GM18861 (cell line): Measurements from ENCODE around the gene MYT1.
"Not testable (repeated sequence)": the region's sequence is repeated elsewhere in the genome, so short reads cannot be mapped to it uniquely, and the experiment has no call there.

ENCODE experiments used
- ATAC-seq: cut with Tn5 transposase; IDR thresholded peaks from one replicate; pipeline ENCODE4 v1.9.1; 2021; ENCODE audit not compliant: unreplicated experiment

Gene MYT1

DNA sequence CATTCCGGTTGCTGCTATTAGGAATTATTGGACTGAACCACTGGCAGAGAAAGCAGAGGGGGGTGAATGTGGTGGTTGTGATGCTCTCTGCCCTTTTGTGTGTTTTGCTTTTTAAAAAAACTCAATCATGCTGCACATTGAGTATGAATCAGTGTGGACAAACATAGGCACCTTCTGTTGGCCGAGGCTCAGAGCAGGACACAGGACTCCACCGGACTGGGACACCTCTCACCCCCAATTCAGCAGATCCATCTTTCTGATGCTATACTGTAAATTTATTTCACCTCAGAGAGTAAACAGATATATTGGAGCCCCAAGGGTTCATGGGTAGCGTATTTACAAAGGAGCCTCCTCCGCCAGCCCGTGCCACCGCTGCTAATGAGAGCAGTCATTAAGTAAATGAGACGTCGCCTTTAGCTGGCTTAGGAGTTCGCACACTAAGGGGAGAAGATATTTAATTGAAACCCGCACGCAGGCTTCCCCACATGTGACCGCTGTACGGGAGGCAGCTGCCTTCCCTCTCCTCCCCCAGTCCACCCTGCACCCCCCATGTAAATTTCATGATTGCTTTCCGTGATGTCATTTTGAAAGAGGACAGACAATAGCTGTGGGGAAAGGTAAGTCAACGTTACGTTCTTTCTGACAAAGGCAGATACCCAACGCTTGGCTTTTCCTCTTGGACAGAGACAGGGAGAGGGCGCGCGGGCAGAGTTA is at the start of gene MYT1:
Gene MYT1 (plus strand): TSS at position 330 of the 714 bp plus-strand sequence. CDS start 34,410 bp downstream, outside the sequence.
- no peak for ATAC-seq

DNA sequence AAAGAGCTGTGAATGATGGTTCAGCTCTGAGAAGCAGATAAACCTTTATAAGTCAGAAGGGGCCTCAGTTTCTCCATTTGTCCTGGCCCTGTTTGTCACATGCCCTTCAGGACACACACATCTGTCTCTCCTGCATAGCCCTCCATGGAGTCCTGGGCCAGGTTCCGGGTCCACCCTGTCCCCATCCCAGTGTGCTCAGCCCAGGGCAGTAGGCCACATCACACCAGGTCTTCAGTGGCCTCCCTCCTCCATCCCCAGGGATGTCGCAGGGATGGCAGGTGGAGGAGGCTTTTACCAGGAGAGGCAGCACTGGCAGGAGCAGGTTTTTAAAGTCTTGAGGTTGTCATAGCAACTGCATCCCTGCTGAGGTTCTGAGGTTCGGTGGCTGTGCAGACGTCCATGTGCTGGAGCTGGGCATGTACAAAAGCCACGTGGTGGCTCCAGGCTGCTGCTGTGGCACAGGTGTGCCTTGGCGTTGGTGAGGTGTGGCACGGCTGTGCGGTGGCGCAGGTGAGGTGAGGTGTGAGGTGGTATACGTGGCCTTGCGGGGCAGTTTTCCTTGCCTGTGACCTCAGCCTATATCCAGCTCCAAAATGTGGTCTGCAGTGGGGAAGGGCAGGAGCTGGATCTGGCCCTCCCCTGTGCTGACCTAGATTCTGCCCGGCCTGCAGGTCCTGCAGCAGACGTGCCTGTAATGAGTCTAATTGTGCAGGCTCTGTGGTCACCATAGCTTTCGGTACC is 48.9 kb upstream of the MYT1 start:
- ATAC-seq, result no peak

DNA sequence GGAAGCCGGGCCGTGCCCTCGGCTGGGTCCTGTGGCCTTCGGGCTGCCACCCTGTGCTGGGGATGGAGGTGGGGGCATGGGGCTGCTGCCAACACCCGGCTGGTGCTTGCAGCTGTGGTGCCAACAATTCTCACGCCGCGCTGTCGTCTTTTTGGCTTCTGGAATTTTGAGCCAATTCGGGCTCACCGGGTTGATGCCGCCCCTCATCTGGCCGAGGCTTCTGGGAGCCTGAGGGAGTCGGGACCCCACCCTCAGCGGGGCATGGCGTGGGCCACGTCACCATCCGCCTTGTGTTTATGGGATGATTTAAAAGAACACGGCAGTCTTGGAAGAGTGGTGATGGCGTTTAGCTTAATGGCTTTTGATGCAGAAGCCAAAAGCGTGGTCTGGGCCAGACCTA is 48.2 kb upstream of the MYT1 start:
- ATAC-seq, result no peak

DNA sequence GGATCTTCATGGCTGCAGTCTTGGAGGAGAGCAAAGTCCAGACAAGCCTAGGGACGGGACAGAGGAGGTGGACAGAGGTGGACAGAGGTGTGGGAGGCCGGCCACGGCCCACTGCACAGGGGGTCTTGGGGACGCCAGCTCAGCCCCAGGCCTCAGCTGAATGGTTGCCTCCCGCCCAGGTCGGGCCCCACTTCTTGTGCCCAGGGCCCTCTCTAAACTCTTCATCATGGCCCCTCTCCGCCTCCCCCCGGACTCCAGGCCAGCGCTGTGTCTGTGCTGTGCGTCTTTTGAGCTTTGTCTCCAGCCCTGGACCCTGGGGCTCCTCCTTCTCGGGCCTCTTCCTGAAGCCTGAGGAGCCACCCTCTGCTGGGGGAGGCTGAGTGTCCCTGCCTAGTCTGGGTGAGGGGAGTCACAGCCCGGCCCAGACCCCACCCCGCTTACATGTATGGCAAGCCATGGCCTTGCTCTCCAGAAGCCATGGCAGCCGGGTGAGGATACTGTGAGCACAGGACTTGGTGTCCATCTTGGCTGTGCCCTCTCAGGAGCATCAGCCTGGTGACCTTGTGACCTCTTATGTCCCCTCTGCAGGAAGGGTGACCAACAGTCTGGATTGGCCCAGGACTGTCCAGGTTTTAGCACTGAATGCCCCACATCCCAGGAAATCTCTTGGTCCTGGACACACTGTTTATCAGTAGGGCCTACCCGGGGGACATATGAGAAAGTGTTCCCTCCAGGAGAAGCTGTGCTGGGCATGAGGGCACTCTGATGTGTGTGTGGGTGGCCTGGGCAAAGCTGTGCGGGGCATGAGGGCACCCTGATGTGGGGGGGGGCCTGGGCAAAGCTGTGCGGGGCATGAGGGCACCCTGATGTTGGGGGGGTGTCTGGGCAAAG is 47.5 kb upstream of the MYT1 start:
- no peak for ATAC-seq

DNA sequence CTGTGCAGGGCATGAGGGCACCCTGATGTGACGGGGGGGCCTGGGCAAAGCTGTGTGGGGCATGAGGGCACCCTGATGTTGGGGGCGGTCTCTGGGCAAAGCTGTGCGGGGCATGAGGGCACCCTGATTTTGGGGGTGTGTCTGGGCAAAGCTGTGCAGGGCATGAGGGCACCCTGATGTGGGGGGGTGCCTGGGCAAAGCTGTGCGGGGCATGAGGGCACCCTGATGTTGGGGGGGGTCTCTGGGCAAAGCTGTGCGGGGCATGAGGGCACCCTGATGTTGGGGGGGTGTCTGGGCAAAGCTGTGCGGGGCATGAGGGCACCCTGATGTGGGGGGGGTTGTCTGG is 46.8 kb upstream of the MYT1 start:
- not testable (repeated sequence) for ATAC-seq

DNA sequence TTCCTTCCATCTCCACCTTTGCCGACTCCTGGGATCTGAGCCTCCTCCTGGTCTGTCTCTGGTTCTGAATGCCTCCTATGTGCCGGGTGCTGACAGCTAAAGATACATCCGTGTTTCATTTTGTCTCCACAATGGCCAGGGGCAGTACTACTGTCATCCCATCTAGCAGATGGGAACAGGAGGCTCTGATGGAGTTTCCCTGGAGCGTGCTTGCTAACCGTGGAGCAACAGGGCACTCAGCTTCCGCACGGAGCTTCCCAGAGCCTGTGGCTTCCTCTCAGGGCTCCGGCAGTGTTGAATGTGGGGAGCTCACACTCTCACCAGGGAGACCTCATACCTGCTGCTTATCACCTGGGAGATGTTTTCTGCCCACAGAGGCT is 45.0 kb upstream of the MYT1 start:
- no peak for ATAC-seq

DNA sequence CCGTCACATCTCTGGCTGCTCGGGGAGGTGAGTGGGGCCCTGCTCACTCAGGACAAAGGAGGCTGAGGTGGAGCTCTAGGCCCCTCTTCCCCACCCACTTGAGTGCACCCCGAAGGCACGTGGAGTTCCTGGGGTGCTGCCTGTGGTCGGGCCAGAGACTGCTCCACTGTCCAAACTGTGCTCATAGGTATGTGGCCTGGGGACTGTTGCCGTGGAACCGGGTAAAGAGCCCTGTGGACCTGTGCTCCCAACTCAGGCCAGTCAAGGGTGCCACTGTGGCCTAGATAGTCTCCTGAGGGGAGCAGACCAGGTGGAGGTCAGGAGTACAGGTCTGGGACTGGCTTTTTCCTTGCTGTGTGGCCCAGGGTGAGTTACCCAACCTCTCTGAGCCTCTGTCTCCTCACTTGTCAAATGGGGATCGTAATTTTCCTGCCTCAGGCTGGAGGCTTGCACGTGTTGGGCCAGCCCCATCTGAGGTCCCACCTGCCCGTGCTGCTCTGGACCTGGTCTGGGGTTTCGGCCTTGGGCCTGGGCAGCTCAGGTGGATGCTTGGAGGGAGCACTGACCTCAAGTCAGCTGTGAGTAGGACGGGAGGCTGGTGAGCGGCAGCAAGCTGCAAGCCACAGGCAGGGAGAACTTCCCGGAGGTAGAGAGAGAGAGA is 44.4 kb upstream of the MYT1 start:
- ATAC-seq, result no peak

DNA sequence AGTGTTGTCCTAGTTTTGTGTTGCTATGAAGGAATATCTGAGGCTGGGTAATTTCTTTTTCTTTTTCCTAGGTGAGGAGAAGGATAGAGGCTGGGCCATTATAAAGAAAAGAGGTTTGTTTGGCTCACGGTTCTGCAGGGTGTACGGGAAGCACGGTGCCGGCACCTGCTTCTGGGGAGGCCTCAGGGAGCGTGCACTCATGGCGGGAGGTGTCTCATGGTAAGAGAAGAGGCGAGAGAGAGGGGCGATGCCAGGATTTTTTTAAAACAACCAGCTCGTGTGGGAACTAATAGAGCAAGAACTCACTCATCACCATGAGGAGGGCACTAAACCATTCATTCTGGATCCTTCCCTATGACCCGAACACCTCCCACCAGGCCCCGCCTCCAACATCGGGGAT is 42.7 kb upstream of the MYT1 start:
- no peak for ATAC-seq

DNA sequence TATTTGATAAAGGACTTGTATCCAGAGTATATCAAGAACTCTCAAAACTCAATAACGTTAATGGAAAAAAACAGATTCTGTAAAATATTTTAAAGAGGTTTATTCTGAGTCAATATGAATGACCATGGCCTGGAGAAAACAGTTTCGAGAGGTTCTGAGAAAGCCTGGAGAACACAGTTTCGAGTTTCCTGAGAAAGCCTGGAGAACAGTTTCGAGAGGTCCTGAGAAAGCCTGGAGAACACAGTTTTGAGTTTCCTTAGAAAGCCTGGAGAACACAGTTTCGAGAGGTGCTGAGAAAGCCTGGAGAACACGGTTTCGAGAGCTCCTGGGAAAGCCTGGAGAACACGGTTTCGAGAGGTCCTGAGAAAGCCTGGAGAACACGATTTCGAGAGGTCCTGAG is 41.3 kb upstream of the MYT1 start:
- not testable (repeated sequence) for ATAC-seq

DNA sequence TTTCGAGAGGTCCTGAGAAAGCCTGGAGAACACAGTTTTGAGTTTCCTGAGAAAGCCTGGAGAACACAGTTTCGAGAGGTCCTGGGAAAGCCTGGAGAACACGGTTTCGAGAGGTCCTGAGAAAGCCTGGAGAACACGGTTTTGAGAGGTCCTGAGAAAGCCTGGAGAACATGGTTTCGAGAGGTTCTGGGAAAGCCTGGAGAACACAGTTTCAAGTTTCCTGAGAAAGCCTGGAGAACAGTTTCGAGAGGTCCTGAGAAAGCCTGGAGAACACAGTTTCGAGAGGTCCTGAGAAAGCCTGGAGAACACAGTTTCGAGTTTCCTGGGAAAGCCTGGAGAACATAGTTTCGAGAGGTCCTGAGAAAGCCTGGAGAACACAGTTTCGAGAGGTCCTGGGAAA is 40.7 kb upstream of the MYT1 start:
- not testable (repeated sequence) for ATAC-seq

DNA sequence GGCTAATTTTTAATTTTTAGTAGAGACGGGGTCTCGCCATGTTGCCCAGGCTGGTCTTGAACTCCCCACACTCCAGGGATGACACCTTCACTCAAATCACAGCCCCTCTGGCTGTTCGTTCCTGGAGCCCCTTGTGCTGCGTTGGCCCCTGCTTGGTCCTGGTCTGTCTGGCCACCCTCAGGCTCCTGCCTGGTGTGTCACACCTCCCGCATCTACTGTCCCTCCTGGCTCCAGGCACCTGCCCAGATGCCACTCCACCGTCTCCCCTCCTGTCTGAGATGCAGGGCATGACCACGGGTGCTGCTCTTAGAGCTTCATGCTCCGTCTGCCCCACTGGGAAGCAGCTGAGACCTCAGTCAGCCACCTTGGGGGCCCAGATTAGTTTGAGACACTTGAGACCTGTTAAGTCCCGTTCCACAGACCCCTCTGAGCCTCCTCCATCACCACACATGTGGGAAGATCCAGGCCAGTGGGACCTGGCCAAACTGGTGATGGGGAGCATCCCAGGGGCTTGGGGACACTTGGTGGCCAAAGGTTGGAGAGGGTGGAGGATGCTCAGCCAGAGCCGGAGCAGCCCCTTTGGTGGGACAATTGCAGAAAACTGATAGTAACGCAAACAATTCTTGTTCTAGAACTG is 35.0 kb upstream of the MYT1 start:
- no peak for ATAC-seq

DNA sequence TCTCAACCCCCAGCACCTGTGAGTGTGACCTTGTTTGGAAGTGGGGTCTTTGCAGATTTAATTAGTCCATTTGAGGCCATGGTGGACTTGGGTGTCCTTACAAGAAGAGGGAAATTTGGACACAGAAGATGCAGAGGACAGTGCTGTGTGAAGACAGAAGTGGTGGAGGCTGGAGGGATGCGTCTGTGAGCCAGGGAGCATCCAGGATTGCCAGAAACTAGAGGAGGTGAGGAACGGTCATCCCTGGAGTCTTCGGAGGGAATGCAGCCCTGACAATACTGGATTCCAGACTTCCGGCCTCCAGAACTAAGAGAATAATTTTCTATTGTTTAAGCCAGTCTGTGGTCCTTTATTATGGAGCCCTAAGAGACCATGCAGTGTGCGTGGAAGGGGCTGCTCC is 34.0 kb upstream of the MYT1 start:
- ATAC-seq, result no peak

DNA sequence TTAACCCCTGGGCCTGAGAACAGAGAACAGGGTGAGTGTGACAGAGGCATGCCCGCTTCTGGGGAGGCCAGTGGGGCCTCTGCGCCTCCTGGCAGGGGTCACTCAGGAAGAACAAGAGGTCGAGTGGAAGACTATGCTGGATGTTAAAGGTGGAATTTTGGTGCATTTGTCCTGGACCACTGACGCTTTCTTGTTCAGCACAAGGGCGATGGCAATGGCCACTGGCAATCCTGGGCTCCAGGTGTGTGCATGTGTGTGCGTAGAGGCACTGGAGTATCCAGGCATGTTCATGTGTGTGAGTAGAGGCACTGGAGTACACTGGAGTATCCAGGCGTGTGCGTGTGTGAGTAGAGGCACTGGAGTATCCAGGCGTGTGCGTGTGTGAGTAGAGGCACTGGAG is 33.4 kb upstream of the MYT1 start:
- ATAC-seq, result no peak

DNA sequence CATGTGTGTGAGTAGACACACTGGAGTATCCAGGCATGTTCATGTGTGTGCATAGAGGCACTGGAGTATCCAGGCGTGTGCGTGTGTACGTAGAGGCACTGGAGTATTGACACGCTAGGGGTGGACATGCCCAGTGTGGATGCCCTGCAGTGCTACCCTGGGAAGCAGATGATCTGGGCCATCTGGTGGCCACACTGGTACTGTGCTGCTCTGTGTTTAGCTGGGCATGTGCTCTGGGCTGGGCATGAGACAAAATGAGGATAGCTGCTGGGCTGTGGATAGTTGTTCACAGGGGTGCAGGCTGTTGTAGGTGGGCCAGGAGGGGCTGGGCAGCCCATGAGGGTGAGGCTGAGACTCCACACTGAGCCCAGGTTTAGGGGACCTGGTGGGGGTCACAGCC is 32.8 kb upstream of the MYT1 start:
- no peak for ATAC-seq

DNA sequence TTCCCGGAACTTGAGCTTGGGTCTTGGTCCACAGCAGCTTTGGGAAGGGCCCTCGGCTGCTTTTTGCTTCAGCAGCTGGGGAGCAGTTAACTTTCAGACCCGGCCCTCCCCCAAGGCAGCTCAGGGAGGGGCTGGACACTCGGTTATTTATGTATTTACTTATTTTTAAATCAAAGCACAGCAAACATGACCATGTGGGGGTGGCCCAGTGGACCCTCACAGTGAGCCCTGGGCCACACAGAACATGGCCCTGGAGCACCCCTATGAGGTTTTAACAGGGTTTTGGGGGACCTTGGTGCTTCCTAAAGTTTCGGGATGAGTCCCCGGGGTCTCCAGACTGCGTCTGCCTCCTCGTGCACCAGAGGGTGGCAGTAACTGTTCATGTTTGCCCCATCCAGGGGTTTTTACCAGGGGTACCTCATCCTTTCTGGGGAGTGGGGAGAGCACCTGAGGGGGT is 30.3 kb upstream of the MYT1 start:
- no peak for ATAC-seq

DNA sequence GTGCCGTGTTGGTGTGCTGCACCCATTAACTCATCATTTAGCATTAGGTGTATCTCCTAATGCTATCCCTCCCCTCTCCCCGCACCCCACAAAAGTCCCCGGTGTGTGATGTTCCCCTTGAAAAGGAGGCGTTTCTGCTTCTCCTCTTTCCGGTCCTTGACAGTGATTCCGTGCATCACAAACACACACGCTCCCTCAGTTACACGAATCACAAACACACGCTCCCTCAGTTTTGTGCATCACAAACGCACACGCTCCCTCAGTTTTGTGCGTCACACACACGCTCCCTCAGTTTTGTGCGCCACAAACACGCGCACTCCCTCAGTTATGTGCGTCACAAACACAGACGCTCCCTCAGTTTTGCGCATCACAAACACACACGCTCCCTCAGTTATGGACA is 29.5 kb upstream of the MYT1 start:
- ATAC-seq, result not testable (repeated sequence)

DNA sequence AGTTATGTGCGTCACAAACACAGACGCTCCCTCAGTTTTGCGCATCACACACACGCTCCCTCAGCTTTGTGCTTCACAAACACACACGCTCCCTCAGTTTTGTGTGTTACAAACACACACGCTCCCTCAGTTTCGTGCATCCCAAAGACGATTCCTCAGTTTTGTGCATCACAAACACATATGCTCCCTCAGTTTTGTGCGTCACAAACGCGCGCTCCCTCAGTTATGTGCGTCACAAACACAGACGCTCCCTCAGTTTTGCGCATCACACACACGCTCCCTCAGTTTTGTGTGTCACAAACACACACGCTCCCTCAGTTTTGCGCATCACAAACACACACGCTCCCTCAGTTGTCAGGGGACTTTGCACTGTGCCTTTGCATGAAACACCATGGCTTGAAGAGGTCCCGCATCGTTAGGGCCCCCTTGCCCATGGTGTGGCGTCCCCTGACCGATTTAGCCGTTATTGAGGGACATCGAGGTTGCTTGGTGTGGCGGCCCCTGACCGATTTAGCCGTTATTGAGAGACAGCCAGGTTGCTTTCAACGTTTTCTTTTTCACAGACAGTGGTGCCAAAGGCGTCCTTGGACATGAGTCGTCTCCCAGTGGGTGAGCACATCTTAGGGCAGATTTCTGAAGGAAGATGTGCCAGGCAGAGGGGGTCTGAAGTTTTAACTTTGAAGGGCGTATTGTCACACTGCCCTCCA is 28.1 kb upstream of the MYT1 start:
- ATAC-seq, result no peak

DNA sequence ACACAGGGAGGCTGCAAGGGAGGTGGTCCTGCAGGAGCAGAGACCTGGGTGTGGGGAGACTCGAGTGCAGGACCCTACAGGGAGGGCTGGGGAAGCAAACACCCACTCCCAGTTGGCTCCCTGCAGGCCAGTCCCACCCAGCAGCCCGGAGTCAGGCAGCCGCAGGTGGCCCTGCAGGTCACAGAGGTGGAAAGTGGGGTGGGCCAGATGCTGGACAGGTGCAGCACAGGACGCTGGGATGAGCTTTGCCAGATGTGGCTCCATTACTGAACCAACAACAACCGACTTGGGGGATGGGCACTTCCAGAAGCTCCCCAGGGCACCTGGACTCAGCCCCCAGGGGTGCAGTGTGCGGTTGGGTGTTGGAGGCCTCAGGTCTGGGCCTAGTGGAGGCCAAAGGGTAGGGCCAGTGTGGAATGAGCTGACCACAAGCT is 26.6 kb upstream of the MYT1 start:
- ATAC-seq, result no peak

DNA sequence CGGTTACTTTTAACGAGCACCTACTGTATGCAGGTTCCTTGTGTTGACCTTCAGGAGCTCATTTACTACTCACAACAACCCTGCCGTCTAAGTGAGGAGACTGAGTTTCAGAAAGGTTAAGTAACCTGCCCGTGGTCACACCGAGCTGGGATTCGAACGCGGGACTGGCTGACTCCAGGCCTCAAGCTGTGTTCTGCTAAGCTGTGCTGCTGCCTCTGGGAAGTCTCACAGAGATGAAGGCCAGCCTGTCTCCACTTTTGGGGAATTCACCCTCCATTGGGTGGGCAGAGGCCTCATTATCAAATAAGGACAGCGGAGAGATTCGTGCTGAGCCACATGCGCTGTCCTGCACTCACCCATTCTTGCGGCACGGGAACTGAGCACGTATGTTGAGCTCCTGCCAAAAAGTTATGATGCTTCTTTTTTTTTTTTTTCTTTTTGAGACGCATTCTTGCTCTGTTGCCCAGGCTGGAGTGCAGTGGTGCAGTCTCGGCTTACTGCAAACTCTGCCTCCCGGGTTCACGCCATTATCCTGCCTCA is 25.9 kb upstream of the MYT1 start:
- no peak for ATAC-seq
